Progenitor cell of endocrine pancreas (in vitro differentiated cells): ENCODE measurements around the gene CD93. TPM values are rescaled to one million over a fixed set of nuclear protein-coding genes. Genes with fewer than 3 reads are reported as not detected.

Experiments
- DNase-seq: peaks from one replicate; pipeline ENCODE4 v3.0.0; 2021; ENCODE audit warnings: low spot score; ENCODE audit not compliant: unreplicated experiment
- H3K27ac Mint-ChIP-seq: 2 replicates; pipeline ENCODE4 v1.8.0; 2021; ENCODE audit warnings: mild to moderate bottlenecking, moderate library complexity, mixed read lengths
- H3K27me3 Mint-ChIP-seq: 2 replicates; pipeline ENCODE4 v1.8.0; 2021; ENCODE audit warnings: mixed read lengths
- H3K36me3 Mint-ChIP-seq: 2 replicates; pipeline ENCODE4 v1.8.0; 2022; ENCODE audit warnings: mixed read lengths; ENCODE audit not compliant: insufficient read depth
- H3K4me1 Mint-ChIP-seq: 2 replicates; pipeline ENCODE4 v1.8.0; 2021; ENCODE audit warnings: low read depth, mixed read lengths
- H3K4me3 Mint-ChIP-seq: 2 replicates; pipeline ENCODE4 v1.8.0; 2021; ENCODE audit warnings: low read depth, mild to moderate bottlenecking, moderate library complexity, mixed read lengths
- H3K9me3 Mint-ChIP-seq: 2 replicates; pipeline ENCODE4 v1.8.0; 2021; ENCODE audit warnings: low read depth, mixed read lengths
- CTCF ChIP-seq: fragments of 200-600 bp; sonication (generic); IDR thresholded peaks from one replicate; pipeline ENCODE4 v1.5.0; 2021; ENCODE audit warnings: antibody characterized with exemption, mild to moderate bottlenecking; ENCODE audit not compliant: unreplicated experiment
- total RNA-seq: library from RNA; stranded (reverse); gene quantifications from 2 replicates; pipeline ENCODE4 v1.2.1, GENCODE V29; 2021

Gene CD93
- total RNA-seq, 1 donor from 2014 or later: not detected

GRCh38 chr20:23031346-23031745 is 54.8 kb downstream of the CD93 start:
- no peak for TF ChIP-seq CTCF
- peaks cover 57% of the 10 kb centered on the region for H3K27me3 Mint-ChIP-seq
- peaks cover 2% of the 10 kb centered on the region for H3K4me1 Mint-ChIP-seq
- no peak overlapping the region for H3K4me3 Mint-ChIP-seq
- no peak for DNase-seq
- H3K36me3 Mint-ChIP-seq: no peaks in the 10 kb centered on the region
- H3K9me3 Mint-ChIP-seq: no peaks in the 10 kb centered on the region
- no peak overlapping the region for H3K27ac Mint-ChIP-seq

Other genes with a start within 250 kb of the CD93 start
- not detected in 2 replicates for gene SSTR4, start 51.0 kb downstream of the CD93 start, total RNA-seq
- 0.19 and 0.36 TPM in 2 replicates for gene THBD, start 36.7 kb downstream of the CD93 start, total RNA-seq